LNCaP clone FGC (cell line): ENCODE data around the gene EIF5A2.

Source experiments
- DNase-seq: peaks from one replicate; pipeline ENCODE4 v3.0.0-alpha.2; 2011; ENCODE audit warnings: low read depth
- H3K4me3 ChIP-seq: 2 replicates; pipeline ENCODE4 v1.5.1; 2011; ENCODE audit warnings: mild to moderate bottlenecking, low read depth, low read length, control low read depth
- TF ChIP-seq, protein P1 (sequence below): IDR thresholded peaks from 2 replicates; pipeline ENCODE4 v1.5.1; 2012; ENCODE audit warnings: mild to moderate bottlenecking; ENCODE audit not compliant: control insufficient read depth, insufficient read depth; ENCODE audit errors: extremely low read depth

The EIF5A2 gene

DNA sequence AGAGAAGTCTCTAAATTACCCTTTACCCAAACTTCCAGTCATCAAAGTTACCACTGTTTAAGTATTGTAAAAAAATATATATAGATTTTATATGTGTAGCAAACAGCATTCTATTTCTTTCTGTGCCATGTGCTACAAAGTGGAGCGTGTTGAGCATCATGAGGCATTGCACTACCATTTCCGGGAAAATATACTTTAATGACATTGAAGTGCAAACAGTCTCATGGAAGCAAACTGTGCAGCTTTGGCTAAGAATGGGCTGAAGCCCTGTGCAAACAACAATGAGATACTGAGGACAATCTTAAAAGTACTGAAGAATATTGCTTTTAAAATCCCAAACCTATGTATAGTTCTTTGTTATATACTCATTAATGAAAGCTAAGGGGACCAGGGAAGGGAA is 31.9 kb downstream of the EIF5A2 start:
- peak; percentile 73 for DNase-seq
- TF ChIP-seq, protein P1, sequence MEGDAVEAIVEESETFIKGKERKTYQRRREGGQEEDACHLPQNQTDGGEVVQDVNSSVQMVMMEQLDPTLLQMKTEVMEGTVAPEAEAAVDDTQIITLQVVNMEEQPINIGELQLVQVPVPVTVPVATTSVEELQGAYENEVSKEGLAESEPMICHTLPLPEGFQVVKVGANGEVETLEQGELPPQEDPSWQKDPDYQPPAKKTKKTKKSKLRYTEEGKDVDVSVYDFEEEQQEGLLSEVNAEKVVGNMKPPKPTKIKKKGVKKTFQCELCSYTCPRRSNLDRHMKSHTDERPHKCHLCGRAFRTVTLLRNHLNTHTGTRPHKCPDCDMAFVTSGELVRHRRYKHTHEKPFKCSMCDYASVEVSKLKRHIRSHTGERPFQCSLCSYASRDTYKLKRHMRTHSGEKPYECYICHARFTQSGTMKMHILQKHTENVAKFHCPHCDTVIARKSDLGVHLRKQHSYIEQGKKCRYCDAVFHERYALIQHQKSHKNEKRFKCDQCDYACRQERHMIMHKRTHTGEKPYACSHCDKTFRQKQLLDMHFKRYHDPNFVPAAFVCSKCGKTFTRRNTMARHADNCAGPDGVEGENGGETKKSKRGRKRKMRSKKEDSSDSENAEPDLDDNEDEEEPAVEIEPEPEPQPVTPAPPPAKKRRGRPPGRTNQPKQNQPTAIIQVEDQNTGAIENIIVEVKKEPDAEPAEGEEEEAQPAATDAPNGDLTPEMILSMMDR, result no peak
- no peak overlapping the region for H3K4me3 ChIP-seq

- H3K4me3 ChIP-seq, result peak within 1 kb of the TSS; percentile 87
- TF ChIP-seq, protein P1, result 0 out of 2 replicates have a peak, but pooled peaks have one; percentile 24
- peak; percentile 90 for DNase-seq
Measured at GRCh38 chr3:170869645-170870593, 38.5 kb downstream of the EIF5A2 start, which contains the start of gene RPL22L1. Gene RPL22L1 (minus strand): TSS chr3:170870195. CDS start chr3:170870167, 28 bp downstream.

- TF ChIP-seq, protein P1, result no peak
- DNase-seq, result no peak
- peak overlapping the region; percentile 87 for H3K4me3 ChIP-seq
Measured at GRCh38 chr3:170869239-170869590, 39.2 kb downstream of the EIF5A2 start.

DNA sequence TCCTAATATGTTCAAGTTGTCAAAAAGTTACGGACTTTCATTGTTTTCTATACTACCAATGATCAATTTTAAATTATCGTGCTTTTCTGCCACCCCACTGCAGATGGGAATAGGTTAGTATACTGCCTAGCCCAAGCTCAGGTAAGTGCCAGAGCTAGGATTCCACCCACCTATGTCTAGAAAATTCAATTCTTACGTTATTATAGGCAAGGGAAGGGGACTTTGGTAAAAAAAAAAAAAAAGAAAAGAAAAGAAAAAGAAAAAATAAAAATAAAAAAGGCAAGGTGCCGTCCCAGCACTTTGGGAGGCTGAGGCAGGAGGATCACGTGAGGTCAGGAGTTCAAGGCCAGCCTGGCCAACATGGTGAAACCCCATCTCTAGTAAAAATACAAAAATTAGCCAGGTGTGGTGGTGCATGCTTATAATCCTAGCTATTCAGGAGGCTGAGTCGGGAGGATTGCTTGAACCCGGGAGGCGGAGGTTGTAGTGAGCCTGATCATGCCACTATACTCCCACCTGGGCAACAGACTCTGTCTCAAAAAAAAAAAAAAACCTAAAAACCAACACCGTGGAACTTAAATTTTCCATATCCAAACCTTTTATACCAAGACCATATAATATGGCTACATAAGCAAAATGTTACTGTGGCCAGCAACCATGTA is 39.7 kb downstream of the EIF5A2 start:
- TF ChIP-seq, protein P1, result no peak

DNA sequence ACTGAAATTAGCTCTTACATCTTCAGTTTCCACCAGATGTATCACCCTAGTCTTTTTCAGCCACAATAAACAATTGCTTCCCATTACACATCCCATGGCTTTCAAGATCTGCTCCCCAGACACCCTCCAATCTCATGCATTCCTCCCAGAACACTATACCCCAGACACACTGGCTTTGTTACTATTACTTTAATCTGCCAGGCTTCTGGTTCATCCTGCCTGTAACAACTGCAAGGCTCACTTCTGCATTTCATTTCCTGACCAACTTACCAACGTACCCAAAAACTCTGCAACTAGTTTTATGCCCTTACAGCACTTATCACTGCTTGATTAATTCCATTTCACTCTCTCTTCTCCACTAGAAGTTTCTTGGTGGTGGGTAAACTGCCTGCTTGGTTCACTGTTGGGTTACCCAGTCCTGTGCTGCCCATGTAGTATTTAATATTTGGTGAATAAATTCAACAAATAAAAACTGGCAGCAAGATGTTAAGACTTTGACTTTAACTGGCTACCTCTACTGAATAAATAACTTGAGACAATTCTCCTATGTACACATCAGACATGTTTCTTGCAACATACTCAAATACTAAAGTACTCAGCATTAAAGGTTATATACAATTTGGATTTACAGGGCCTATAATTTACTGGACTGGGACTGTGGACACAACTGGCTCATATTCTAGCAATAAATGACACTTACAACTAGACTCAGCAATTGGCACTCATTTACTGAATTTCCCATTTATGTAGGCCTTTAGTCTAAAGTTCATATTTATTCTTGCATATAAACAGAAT is 41.1 kb downstream of the EIF5A2 start:
- peak; percentile 96 for DNase-seq
- TF ChIP-seq, protein P1, result no peak
- H3K4me3 ChIP-seq, result peak overlapping the region; percentile 87

More for the DNA sequence above, 39.7 kb downstream of the EIF5A2 start:
- H3K4me3 ChIP-seq, result peak overlapping the region; percentile 87
- no peak for DNase-seq

DNA sequence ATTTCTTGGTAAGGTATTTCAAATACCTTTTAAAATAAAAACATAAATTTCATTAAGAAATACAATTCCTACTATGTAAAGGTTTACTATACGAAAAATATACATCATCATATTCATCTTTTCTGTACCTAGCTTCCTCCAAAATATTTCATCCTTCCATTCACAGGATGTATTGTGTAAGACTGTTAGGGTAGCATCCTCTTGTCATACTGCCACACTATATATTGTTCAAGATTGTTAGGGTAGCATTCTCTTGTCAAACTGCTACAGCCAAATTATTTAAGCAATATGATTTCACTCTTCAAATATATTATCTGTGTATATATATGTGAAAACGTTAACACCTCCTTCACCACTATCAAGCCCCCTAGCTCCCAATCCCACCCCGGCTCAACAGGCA is 41.9 kb downstream of the EIF5A2 start:
- no peak for DNase-seq

More for the DNA sequence above, 41.9 kb downstream of the EIF5A2 start:
- TF ChIP-seq, protein P1, result no peak
- H3K4me3 ChIP-seq, result peak overlapping the region; percentile 46
